GM13976 (cell line): ENCODE results near the gene SYDE2.

Experiments
- DNase-seq: peaks from one replicate; pipeline ENCODE4 v3.0.0; 2012; ENCODE audit warnings: low spot score
- CTCF ChIP-seq: IDR thresholded peaks from 2 replicates; pipeline ENCODE4 v1.5.1; 2012; ENCODE audit warnings: borderline replicate concordance, mild to moderate bottlenecking; ENCODE audit not compliant: insufficient read depth; ENCODE audit errors: extremely low read depth, missing control alignments, control extremely low read depth
- in situ Hi-C: fragments of 300-500 bp; cut with MboI; formaldehyde crosslinking; loops from one replicate; pipeline ENCODE4 v1.12.0; 2022; ENCODE audit warnings: low sequenced_read_pairs, mixed read lengths, inconsistent platforms; ENCODE audit not compliant: unreplicated experiment

The SYDE2 gene

DNA sequence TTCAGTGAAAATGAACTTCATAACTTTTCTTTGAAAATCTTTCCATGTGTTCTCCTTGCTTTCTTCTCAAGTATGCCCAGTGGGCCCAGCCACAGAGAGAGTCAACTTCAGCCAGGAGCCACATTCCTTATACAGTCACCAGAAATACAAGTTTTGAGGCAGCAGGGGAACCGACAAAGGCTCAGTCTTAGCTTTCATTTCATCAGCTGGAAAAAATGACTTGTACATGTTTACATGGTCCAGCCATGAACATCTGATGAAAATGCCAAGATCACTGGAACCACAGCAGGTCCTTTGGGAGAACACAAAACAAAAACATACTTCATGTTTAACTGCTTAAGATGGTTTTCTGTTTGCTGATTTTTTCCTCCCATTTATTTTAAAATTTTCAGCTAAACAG, 72.5 kb downstream of the SYDE2 start:
- in situ Hi-C loops, result no loop called here
- DNase-seq, result no peak
- TF ChIP-seq CTCF, result no peak

DNA sequence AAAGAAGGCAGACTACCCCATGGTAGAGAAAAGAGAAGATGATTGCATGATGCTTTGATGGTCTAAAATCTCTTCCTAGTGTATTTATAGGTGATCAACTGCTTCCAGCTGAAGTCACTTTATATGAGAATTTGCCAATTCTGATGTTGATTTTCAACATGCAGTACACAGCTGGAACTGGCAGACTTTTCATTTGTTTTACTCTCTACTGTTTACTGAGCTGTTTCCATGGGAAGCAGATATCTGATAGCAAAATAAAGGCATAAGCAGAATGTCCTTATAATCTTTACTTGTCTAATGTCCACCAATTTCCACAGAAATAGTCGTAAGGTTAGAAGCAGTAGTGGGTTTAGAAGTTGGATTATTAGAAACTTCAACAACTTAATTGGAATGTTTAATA, 74.9 kb downstream of the SYDE2 start:
- in situ Hi-C loops, result no loop called here
- TF ChIP-seq CTCF, result no peak
- no peak for DNase-seq

- in situ Hi-C loops, result no loop called here
These were observed 76.7 kb downstream of the SYDE2 start for GRCh38 chr1:85124091-85124490.

DNA sequence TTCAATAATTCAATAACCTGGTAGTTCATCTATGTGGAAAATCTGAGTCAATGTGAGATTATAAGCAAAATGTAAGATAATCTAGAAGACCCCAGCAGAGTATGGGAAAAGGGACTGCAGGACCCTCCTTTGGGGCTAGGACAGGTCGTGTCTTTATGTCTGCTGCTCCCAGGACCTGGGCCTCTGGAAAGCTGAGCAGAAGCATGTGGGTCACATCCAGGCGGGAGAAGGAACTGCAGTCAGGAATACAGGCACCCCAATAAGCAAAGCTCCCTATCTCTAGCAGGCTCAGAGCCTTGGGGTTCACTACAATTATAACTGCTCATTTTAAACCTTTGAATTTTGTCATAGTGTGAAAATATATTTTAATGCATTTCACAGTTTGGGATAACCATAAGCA, 78.6 kb downstream of the SYDE2 start:
- TF ChIP-seq CTCF, result no peak
- in situ Hi-C loops, result no loop called here
- DNase-seq, result no peak

More at GRCh38 chr1:85124091-85124490, 76.7 kb downstream of the SYDE2 start:
- no peak for DNase-seq
- TF ChIP-seq CTCF, result no peak

GRCh38 chr1:85121744-85122143, 79.1 kb downstream of the SYDE2 start:
- no peak for DNase-seq
- in situ Hi-C loops, result no loop called here
- TF ChIP-seq CTCF, result no peak

DNA sequence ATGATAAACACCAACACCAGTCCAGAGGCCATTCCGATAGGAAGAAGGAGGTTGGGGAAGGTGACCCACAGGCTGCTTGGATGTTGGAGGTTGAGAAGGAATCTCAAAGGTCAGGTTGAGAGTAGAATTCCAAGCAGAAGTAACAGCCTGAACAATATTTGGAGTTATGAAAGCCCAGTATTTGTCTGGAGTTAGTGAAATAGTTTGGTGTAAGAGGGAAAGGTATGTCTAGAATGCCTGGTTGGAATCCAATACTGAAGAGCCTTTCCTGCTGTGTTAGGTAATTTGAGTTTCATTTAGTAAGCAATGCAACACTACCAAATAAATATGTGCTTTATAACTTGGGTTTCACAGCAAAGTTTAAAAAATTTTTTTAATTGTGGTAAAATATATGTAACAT, 82.1 kb downstream of the SYDE2 start:
- DNase-seq, result no peak
- no peak for TF ChIP-seq CTCF
- in situ Hi-C loops, result loop anchor here (10.0 kb wide), 1 partner anchor 126 kb away; no protein-coding TSS in a partner anchor

- in situ Hi-C loops, result loop anchor here (10.0 kb wide), 1 partner anchor 128 kb away; no protein-coding TSS in a partner anchor
- DNase-seq, result no peak
- TF ChIP-seq CTCF, result no peak
These were observed 84.0 kb downstream of the SYDE2 start for GRCh38 chr1:85116856-85117255.
